RWPE1 (cell line): ENCODE results near the gene ETV1.

Experiments
- CTCF ChIA-PET: fragments of 350-600 bp; sonication (Branson Sonifier 250); formaldehyde crosslinking; extraction: SDS; loops from one replicate; lab custom pipeline; 2021; lab: Yijun Ruan, JAX
- POLR2A ChIA-PET: fragments of 400-600 bp; formaldehyde crosslinking; extraction: SDS; loops from one replicate; lab custom pipeline; 2020; ENCODE audit warnings: antibody characterized with exemption; ENCODE audit not compliant: low non-redundant PET; lab: Yijun Ruan, JAX
- DNase-seq: peaks from one replicate; pipeline ENCODE4 v3.0.0; 2012; ENCODE audit warnings: low spot score
- H3K27ac ChIP-seq: fragments of 450-650 bp; 2 replicates; pipeline ENCODE4 v1.5.1; 2017
- TF ChIP-seq, protein P1 (sequence below): fragments of 450-650 bp; conservative IDR thresholded peaks from 2 replicates; pipeline ENCODE4 v1.5.1; 2017; ENCODE audit warnings: low read depth, mild to moderate bottlenecking

Gene ETV1

DNA sequence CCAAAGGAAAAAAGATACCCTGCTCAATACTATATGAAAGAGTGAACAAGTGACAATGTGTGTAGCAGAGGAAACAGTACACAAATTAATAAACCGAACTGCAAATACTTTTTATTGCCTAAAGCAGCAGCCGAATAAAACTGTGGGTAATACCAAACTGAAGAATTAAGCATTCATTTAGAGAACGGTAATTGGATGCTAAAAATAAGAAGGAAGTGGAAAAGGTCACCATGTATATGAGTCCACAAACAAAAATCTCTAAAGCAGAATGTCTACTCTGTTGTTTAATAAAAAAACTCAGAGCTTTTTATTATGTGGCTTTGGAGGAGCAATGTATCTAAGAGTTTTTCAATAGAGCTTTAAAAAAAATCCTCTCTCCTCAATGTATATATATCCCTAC lies 87.9 kb downstream of the ETV1 start:
- H3K27ac ChIP-seq = no peak overlapping the region
- ChIA-PET CTCF (interaction anchor here (0.7 kb wide), 1 partner anchor 1034 kb away, joined by 3 read pairs; no protein-coding TSS in a partner anchor), POLR2A (no interaction called here)
- TF ChIP-seq, protein P1, sequence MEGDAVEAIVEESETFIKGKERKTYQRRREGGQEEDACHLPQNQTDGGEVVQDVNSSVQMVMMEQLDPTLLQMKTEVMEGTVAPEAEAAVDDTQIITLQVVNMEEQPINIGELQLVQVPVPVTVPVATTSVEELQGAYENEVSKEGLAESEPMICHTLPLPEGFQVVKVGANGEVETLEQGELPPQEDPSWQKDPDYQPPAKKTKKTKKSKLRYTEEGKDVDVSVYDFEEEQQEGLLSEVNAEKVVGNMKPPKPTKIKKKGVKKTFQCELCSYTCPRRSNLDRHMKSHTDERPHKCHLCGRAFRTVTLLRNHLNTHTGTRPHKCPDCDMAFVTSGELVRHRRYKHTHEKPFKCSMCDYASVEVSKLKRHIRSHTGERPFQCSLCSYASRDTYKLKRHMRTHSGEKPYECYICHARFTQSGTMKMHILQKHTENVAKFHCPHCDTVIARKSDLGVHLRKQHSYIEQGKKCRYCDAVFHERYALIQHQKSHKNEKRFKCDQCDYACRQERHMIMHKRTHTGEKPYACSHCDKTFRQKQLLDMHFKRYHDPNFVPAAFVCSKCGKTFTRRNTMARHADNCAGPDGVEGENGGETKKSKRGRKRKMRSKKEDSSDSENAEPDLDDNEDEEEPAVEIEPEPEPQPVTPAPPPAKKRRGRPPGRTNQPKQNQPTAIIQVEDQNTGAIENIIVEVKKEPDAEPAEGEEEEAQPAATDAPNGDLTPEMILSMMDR = no peak
- no peak for DNase-seq

DNA sequence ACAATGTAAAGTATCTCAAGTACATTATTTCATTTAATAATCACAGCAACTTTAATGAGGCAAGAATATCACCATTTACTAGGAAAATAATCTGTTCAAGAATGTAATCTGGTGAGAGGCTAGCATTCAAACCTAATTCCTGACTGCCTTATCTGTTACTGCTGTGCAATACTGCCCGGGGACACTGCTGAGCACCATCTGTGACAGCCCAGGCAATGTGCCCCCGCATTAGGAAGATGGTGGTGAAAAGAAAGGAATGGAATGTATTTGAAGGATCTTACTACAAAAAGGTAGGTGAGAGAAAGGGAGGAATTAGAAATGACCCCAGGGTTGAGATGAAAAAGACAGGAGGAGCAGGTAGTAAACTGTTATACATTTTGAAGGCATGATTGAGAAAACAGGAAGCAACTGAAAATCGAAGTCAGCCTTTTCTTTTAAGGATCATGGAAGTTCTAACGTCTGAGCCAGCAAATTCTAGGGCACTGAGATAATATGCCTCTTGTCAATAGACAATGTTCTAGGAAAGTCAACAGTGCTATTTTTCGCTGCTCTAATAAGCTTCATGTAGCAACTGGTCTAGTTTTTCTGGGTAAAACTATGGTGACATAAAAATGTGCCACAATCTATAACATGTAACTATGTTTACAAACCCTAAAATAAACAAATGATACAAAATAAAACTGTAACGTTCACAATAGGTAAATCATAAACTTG lies 90.4 kb downstream of the ETV1 start:
- no peak overlapping the region for H3K27ac ChIP-seq
- no peak for DNase-seq
- ChIA-PET CTCF (no interaction called here), POLR2A (no interaction called here)
- TF ChIP-seq, protein P1 = no peak

DNA sequence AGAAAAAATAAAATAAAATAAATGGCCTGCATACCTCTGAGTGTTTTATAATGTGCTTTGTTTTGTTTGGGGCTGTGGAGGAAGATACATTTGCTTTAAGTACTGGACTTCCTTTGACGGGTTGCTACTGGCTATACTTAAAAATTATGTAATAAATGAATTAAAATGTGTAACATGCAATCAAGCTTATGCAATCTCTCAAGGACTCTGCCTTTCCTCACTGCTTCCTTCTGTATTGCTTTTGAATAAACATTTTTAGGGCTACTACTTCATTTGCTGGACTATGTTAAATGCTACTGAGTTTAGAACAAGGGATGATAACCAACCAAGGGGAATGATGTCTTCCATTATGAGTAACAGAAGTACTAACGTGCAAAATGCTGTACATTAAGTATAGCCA lies 91.6 kb downstream of the ETV1 start:
- no peak for DNase-seq
- H3K27ac ChIP-seq = no peak overlapping the region
- ChIA-PET CTCF (interaction anchor here (0.6 kb wide), 1 partner anchor 47 kb away, joined by 3 read pairs; no protein-coding TSS in a partner anchor), POLR2A (no interaction called here)
- TF ChIP-seq, protein P1 = no peak

DNA sequence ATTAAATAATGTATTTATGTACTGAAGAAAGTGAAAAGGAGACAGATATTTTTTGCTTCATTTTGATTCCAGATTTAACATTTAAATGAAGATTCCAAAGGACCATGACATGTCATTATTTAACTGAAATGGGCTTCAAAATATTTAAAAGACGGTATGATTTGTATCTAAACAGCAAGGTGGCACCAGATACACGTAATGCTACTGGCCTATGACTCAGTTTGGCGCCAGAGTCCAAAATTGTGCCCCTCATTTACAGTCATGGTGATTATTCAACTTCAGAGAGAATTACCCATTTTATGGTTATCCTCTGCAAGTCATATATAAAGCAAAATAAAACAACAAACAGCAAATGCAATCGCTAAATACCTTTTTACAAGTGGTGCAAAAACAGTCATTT lies 94.5 kb downstream of the ETV1 start:
- TF ChIP-seq, protein P1 = no peak
- ChIA-PET POLR2A (no interaction called here), CTCF (no interaction called here)
- DNase-seq = no peak
- no peak overlapping the region for H3K27ac ChIP-seq

DNA sequence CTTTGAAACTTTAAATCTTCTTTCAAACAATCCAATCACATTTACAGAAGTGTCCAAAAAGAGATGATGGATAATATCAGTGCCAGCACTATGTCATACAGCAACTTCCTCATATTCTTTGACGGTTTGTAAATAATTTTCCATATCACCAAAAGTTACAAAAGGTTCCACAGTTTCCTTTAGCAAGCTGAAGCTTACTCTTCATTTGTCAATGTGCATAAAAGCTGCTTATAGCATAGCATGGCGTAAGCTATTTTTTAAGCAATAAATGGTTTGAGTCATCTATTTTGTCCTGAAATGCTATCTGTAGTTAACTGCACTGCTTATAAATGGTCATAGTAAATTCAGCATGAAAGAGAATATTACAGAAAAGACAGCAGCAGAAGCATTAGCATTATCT lies 95.1 kb downstream of the ETV1 start:
- no peak overlapping the region for H3K27ac ChIP-seq
- TF ChIP-seq, protein P1 = no peak
- CTCF ChIA-PET = interaction anchor here (0.7 kb wide), 1 partner anchor 526 kb away, joined by 7 read pairs; no protein-coding TSS in a partner anchor
- no peak for DNase-seq
- POLR2A ChIA-PET = no interaction called here

DNA sequence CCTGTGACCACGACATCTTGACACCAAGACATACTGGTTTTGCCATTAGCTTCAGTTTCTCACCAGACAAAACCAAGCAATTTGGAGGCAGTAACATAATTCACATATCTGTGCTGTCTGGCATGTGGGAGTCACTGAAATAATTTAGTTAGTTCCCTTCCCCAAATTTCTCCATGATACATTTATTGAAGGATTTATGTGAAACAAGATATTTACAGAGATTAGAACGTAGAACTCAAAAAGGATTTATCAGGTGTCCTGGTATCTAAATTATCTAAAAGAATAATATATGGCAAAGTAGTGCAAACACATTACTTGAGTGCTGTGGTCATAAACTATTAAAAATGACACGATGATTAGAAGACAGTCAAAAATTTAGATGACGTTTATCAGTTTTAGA lies 98.7 kb downstream of the ETV1 start:
- POLR2A ChIA-PET = no interaction called here
- TF ChIP-seq, protein P1 = no peak

More for the DNA sequence above, 98.7 kb downstream of the ETV1 start:
- no peak overlapping the region for H3K27ac ChIP-seq
- DNase-seq = no peak
- CTCF ChIA-PET = no interaction called here
